Hepatocyte (in vitro differentiated cells): Measurements from ENCODE around the gene SIRT6.

ENCODE experiments used
- CTCF ChIP-seq: fragments of 200-600 bp; sonication (generic); IDR thresholded peaks from 2 replicates; pipeline ENCODE4 v1.5.1; 2016; ENCODE audit warnings: antibody characterized with exemption, mild to moderate bottlenecking; ENCODE audit not compliant: poor library complexity
- EZH2 ChIP-seq: fragments of 200-600 bp; sonication (generic); IDR thresholded peaks from 2 replicates; pipeline ENCODE4 v1.6.1; 2016; ENCODE audit warnings: antibody characterized with exemption, mild to moderate bottlenecking, borderline replicate concordance
- EZH2phosphoT487 ChIP-seq: fragments of 200-600 bp; sonication (generic); IDR thresholded peaks from one replicate; pipeline ENCODE4 v1.6.1; 2018; ENCODE audit warnings: antibody characterized with exemption, mild to moderate bottlenecking, low read depth, moderate library complexity; ENCODE audit not compliant: unreplicated experiment, severe bottlenecking

- TF ChIP-seq CTCF (no peak), EZH2phosphoT487 (no peak), EZH2 (no peak)
These were observed 9.4 kb downstream of the SIRT6 start for GRCh38 chr19:4172861-4173473.
